ENCODE results near the gene WDFY3.
A peak's percentile ranks its signal among the peaks of the same experiment; 100 is the strongest.

DNA sequence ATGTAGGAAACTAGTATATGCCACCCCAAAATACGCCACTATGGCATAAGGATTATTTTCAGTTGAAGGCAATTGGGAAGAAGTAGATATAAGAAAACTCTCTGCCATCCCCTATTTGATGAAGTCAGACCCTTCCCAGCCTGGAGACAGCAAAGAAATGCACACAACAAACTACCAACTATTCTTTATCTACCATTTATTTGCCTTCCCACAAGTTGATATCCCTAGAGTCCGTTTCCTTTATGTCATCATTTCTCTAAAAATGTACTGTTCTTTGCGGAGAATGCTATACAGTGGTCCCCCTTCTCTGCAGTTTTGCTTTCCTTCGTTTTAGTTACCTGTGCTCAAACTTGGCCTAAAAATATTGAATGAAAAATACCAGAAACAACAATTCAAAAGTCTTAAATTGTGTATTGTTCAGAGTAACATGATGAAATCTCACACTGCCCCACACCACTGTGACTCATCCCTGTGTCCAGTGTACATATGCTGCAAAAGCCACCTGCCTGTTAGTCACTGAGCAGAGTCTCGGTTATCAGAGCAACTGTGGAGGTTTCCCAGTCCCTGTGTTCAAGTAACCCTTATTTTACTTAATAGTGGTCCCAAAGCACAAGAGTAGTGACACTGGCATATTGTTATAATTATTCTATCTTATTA lies 152.3 kb downstream of the WDFY3 start:
- TF ChIP-seq CTCF (conservative IDR thresholded peaks at IDR 0.05; ENCODE audit: low read depth, low read length) (no peak), CHD1 (IDR thresholded peaks at IDR 0.05; ENCODE audit: low read depth, low read length) (no peak), USF2 (IDR thresholded peaks at IDR 0.05; ENCODE audit: low read depth, low read length) (no peak; the same call in 1 of the 2 replicates), POLR2A (IDR thresholded peaks at IDR 0.05; ENCODE audit: low read depth, low read length) (no peak), RCOR1 (IDR thresholded peaks at IDR 0.05; ENCODE audit: insufficient replicate concordance, low read length) (no peak), CEBPB (IDR thresholded peaks at IDR 0.05; ENCODE audit: low read depth, low read length) (peak; percentile 93), NFE2L2 (IDR thresholded peaks at IDR 0.05; ENCODE audit: low read depth, low read length) (no peak), MAZ (IDR thresholded peaks at IDR 0.05; ENCODE audit: borderline replicate concordance, low read depth, low read length) (no peak), RFX5 (IDR thresholded peaks at IDR 0.05; ENCODE audit: low read depth, low read length) (no peak)
